ENCODE measurements around the gene KRT6A. TPM values are rescaled to one million over a fixed set of nuclear protein-coding genes. Genes with fewer than 3 reads are reported as not detected.

KRT6A gene
- total and polyA plus RNA-seq, 2 of the 8 experiments (the other 6 are each of a cell fraction or from before 2014, with no cell fraction given) = 0.11 TPM; not detected in 1

GRCh38 chr12:52502877-52503276 lies 9.8 kb upstream of the KRT6A start:
- H3K79me1 ChIP-seq (ENCODE audit: low read depth, low read length) = no peaks in the 10 kb centered on the region
- ChIA-PET CTCF (ENCODE audit: partially characterized antibody) (no interaction called here), POLR2A (ENCODE audit: partially characterized antibody) (no interaction called here)
- FAIRE-seq = no peak
- no peaks in the 10 kb centered on the region for H3K79me2 ChIP-seq (ENCODE audit: control insufficient read depth in 1 of 2, insufficient read depth in 2 of 2, low read length in 2 of 2)
- H4K20me1 ChIP-seq (replicated peaks in 1 of 2; ENCODE audit: control insufficient read depth in 1 of 2, insufficient read depth in 2 of 2, low read length in 2 of 2) = no peaks in the 10 kb centered on the region
- 86% methylated on average over 1 of the region's 1 CpG; no CpG with 5 or more reads in 1 of the 2 experiments for WGBS, 2 experiments (ENCODE audit: extremely low coverage in 1 of 2, insufficient coverage in 1 of 2, insufficient read length in 1 of 2, insufficient replicate concordance in 2 of 2, low coverage in 1 of 2, low lambda C conversion rate in 2 of 2, missing lambda C conversion rate in 1 of 2)
- H4K8ac ChIP-seq (ENCODE audit: extremely low read depth, insufficient read depth, low read length) = no peak overlapping the region
- H2BK12ac ChIP-seq (ENCODE audit: low read depth, low read length) = no peak overlapping the region
- no peak overlapping the region for H2AFZ ChIP-seq (ENCODE audit: low read length)
- no peaks in the 10 kb centered on the region for H3K23me2 ChIP-seq (ENCODE audit: low read depth, low read length)
- no peak overlapping the region for H2BK5ac ChIP-seq (ENCODE audit: low read depth, low read length)
- no peak overlapping the region for H3K4me2 ChIP-seq (ENCODE audit: insufficient read depth in 1 of 2, low read depth in 2 of 2, low read length in 2 of 2)
- no peaks in the 10 kb centered on the region for H3K4me1 ChIP-seq (replicated peaks in 1 of 4; ENCODE audit: control insufficient read depth in 3 of 4, insufficient read depth in 4 of 4, low read length in 3 of 4)
- no peak overlapping the region for H3K56ac ChIP-seq (replicated peaks; ENCODE audit: insufficient read length, low read depth, low read length)
- no peak overlapping the region for H4K91ac ChIP-seq (replicated peaks; ENCODE audit: insufficient read length, low read length)
- H3K4me3 ChIP-seq (ENCODE audit: extremely low read depth in 1 of 4, insufficient read depth in 2 of 4, low read depth in 3 of 4, low read length in 4 of 4) = no peak overlapping the region
- H2BK15ac ChIP-seq (ENCODE audit: low read length) = no peak overlapping the region
- no peak overlapping the region for H2AK5ac ChIP-seq (ENCODE audit: low read depth, low read length)
- H3K14ac ChIP-seq (ENCODE audit: insufficient read length) = no peak overlapping the region
- no peak overlapping the region for H3K27ac ChIP-seq (ENCODE audit: low read depth, low read length)
- no peak overlapping the region for H3K18ac ChIP-seq (ENCODE audit: extremely low read depth, low read length)
- H3K23ac ChIP-seq (ENCODE audit: insufficient read length) = no peak overlapping the region
- H3K9me3 ChIP-seq (ENCODE audit: insufficient read depth in 2 of 2, low read depth in 1 of 2, low read length in 1 of 2) = no peaks in the 10 kb centered on the region
- H3K27me3 ChIP-seq (replicated peaks in 1 of 4; ENCODE audit: control insufficient read depth in 3 of 4, extremely low read depth in 1 of 4, insufficient read depth in 3 of 4, low read length in 3 of 4) = no peaks in the 10 kb centered on the region; a peak in 1 of 7 replicates
- H3K36me3 ChIP-seq (ENCODE audit: control insufficient read depth in 2 of 4, insufficient read depth in 4 of 4, low read length in 3 of 4) = no peaks in the 10 kb centered on the region
- H2BK120ac ChIP-seq (replicated peaks; ENCODE audit: low read depth, low read length) = no peak overlapping the region
- no peak overlapping the region for H2BK20ac ChIP-seq (ENCODE audit: low read length)
- H4K5ac ChIP-seq (ENCODE audit: insufficient read length, low read depth, low read length) = no peak overlapping the region
- no peak overlapping the region for H3K9ac ChIP-seq (replicated peaks in 1 of 4; ENCODE audit: extremely low read depth in 1 of 4, low read depth in 3 of 4, low read length in 3 of 4)
- H3K4ac ChIP-seq (replicated peaks; ENCODE audit: insufficient read length, low read depth, low read length) = no peak overlapping the region
- DNase-seq (ENCODE audit: low read depth in 1 of 2, low spot score in 2 of 2) = no peak
- no peak for TF ChIP-seq CHD7 (IDR thresholded peaks at IDR 0.05; ENCODE audit: insufficient replicate concordance, low read length)
